ENCODE measurements around the gene FBXL16.

DNA sequence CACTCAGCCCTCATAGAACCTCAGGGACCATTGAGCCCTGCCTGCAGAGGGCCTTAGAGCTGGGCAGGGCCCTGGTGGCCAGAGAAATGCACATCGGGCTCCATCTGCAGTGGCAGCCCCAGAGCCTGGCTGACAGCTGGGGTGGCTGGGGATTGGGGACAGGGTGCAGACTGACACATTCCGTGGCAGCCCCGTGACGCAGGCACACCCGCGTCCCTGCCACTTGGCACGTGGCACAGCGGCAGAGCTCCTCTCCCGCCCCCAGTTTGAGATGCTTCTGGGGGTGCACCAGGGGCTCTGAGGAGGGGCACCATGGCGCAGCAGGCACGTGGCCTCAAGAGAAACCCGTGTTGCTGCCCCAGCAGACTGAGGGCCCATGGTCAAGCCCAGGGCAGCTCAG lies 2.2 kb downstream of the FBXL16 start:
- no peak for TF ChIP-seq EZH2 (IDR thresholded peaks at IDR 0.05; ENCODE audit: low read length)
- TF ChIP-seq, protein P1, sequence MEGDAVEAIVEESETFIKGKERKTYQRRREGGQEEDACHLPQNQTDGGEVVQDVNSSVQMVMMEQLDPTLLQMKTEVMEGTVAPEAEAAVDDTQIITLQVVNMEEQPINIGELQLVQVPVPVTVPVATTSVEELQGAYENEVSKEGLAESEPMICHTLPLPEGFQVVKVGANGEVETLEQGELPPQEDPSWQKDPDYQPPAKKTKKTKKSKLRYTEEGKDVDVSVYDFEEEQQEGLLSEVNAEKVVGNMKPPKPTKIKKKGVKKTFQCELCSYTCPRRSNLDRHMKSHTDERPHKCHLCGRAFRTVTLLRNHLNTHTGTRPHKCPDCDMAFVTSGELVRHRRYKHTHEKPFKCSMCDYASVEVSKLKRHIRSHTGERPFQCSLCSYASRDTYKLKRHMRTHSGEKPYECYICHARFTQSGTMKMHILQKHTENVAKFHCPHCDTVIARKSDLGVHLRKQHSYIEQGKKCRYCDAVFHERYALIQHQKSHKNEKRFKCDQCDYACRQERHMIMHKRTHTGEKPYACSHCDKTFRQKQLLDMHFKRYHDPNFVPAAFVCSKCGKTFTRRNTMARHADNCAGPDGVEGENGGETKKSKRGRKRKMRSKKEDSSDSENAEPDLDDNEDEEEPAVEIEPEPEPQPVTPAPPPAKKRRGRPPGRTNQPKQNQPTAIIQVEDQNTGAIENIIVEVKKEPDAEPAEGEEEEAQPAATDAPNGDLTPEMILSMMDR (optimal IDR thresholded peaks at IDR 0.05 in 1 of 3, IDR thresholded peaks at IDR 0.05 in 1 of 3, conservative IDR thresholded peaks at IDR 0.05 in 1 of 3; ENCODE audit: extremely low read depth in 1 of 3, insufficient read depth in 2 of 3, low read length in 3 of 3): no peak

Measured in keratinocyte (primary cell).